Measurements from ENCODE around the gene PRKAR1B. TPM values are rescaled to one million over a fixed set of nuclear protein-coding genes. Genes with fewer than 3 reads are reported as not detected.
"Not testable (repeated sequence)": the region's sequence is repeated elsewhere in the genome, so short reads cannot be mapped to it uniquely, and the experiment has no call there.

Gene PRKAR1B
- total RNA-seq, 1 donor from 2014 or later: 17.0 TPM

DNA sequence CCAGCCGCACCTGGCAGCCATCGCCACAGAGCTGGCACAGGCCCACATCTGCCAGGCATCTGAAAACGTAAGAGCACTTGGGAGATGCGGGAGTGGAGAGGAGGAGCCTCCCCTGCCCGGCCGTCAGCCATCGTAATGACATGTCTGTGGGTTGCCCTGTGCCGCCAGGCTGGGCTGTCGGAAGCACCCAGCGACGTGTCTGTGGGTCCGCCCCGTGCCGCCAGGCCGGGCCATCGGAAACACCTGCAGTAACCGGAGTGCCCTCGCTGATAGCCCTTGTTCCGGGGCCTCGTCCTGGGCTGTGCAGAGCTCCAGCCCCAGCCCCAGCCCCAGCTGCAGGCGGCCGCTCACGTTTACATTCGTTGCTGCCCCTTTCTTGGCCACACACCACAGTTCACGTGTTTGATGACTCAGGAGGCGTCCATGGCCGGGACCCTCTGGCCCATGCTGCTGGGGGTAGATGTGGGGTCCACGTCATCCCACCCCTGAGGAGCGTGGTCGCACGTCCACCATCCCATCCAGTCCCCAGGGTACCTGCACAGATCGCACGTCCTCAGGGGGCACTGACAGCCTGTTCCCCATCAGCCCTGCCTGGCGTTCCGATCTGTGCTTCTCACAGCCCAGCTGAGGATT is 30.0 kb upstream of the PRKAR1B start:
- peak; percentile 24 for ATAC-seq

DNA sequence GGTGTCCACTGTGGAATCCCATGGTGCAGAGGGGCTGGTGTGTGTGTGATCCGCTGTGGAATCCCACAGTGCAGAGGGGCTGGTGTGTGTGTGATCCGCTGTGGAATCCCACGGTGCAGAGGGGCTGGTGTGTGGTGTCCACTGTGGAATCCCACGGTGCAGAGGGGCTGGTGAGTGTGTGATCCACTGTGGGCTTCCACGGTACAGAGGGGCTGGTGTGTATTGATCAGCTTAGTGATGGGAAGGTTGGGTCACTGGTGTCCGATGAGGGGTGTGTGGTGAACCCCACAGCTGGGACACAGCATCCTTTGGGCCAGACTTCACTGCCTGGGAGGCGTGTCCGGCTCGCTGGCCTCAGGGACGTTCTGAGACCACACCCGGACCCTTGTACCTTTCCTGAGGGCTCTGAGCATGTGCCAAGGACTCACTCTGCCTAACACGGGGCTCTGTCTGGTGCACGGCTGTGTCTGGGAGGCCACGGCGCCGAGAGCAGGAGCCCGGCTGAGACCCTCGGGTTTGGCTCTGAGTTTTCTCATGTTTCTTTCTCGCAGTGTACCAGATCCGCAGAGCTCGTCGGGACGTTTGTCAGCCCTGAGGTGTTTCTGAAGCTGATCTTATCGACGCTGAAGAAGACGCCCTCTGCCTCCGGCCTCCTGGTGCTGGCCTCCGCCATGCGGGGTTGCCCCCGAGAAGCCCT is 29.3 kb upstream of the PRKAR1B start:
- ATAC-seq: no peak

DNA sequence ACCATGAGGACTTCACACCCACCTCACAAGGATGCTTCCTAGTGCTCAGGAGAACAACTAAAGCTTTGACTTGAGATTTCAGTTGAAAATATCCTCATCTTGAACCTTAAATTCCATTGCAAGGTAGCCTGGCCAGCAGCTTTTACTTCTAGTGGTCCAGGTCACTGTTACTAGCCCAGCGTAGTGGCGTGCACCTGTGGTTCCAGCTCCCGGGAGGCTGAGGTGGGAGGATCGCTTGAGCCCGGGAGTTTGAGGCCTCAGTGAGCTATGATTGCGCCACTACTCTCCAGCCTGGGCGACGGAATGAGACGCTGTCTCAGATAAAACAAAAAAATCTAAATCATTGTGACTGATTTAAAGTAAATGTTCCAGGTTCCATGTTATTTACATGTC is 28.3 kb upstream of the PRKAR1B start:
- no peak for ATAC-seq

DNA sequence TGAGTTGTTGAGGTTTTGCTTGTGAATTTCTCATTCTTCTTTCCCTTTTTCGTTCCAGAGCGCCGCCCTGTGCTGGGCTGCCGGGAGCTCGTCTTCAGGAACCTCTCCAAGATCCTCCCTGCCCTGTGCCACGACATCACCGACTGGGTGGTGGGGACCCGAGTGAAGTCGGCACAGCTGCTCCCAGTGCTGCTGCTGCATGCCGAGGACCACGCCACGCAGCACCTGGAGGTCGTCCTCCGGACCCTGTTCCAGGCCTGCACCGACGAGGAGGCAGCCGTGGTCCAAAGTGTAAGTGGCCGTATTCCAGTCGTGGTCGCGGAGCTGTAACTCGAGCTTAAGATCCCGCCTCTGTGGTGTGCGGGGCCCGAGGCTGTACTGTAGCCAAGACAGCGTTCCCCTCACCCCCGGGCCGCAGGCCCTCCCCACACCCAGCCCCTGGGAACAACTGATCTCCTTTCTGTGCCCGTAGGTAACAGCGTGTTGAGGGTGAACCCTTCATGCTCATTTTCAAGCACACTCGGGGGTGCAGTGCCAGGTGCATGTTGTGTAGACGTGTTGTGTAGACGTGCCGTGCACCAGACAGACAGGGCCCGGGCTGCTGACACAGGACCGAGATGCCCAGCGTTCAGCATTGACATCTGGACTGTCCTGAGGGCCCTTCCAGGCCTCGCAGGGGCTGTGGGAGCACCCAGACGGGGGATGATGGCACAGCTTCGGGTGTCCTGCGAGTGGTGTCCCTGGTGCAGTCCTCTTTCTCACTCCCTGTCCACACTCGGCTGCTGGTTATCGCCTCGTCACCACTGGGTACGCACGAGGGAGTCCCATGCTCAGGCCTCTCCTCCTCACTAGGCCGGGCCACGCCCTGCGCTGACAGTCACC is 27.7 kb upstream of the PRKAR1B start:
- peak; percentile 26 for ATAC-seq

DNA sequence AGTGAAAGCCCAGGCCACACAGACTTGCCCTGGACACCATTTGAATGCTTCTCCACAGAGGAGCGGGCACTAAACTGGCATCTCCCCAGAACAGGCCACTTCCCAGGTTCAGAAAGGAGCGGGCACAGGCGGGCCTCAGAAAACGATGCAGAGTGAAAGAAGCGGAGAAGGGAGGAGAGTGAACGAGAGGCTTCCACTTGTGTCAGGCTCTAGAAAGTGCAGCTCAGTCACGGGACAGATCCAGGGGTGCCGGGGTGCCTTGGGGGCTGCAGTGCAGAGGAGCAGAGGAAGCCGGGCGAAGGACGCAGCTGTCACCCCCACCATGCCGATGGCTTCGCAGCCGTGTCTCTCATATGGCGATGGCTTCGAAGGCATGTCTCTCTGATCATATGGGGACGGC is 26.1 kb upstream of the PRKAR1B start:
- ATAC-seq: no peak

DNA sequence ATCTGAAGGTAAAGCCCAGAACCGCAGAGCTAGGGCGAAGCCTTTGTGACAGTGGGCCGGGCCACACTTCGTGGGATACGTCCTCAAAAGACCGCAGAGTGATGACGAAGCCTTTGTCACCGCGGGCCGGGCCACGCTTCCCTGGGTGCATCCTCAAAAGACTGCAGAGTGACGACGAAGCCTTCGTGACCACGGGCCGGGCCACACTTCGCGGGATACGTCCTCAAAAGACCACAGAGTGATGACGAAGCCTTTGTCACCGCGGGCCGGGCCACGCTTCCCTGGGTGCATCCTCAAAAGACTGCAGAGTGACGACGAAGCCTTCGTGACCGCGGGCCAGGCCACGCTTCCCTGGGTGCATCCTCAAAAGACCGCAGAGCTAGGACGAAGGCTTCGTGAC is 25.2 kb upstream of the PRKAR1B start:
- not testable (repeated sequence) for ATAC-seq

DNA sequence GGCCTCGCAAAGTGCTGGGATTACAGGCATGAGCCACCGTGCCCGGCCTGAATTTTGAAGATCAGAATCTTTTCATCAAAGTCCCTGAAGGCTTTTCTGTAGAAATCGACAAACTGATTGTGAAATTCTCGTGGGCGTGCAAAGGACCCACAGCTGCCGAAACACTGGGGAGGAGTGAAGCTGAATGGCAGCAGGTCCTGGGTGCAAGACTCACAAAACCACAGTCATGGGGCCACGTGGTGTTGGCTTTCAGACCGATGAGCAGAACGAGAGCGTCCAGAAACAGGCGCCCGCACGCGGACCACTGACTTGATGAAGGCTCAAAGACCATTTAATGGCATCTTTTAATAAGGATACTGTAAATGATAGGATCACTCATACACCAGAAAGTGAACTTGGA is 24.7 kb upstream of the PRKAR1B start:
- no peak for ATAC-seq

DNA sequence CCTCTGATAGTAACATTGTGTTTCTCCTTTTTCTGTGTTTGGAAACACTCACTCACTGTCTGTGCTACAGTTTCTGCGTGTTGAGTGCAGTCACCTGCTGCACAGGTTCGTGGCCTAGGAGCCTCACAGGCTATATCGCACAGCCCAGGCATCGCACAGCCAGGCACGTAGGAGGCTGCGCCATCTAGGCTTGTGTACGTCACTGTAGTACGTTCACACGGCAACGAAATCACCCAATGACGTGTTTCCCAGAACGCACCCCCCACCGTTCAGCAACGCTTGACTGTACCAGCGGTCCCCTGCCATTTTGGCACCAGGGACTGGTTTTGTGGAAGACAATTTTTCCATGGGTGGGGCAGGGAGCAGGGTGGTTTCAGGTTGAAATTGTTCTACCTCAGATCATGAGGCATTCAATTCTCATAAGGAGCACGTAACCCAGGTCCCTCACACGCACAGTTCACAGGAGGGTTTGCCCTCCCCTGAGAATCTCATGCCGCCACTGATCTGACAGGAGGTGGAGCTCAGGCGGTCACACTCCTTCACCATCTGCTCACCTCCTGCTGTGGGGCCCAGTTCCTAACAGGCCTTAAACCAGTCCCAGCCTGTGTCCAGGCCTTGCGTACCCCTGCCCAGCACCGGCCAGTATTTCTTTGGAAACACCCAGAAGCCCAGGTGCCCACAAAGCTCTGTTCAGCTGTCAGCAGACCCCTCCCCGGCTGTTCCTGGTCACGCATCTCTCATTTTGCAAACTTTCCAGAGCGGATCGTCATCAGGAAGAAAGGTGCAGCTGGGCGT is 23.2 kb upstream of the PRKAR1B start:
- ATAC-seq: no peak

DNA sequence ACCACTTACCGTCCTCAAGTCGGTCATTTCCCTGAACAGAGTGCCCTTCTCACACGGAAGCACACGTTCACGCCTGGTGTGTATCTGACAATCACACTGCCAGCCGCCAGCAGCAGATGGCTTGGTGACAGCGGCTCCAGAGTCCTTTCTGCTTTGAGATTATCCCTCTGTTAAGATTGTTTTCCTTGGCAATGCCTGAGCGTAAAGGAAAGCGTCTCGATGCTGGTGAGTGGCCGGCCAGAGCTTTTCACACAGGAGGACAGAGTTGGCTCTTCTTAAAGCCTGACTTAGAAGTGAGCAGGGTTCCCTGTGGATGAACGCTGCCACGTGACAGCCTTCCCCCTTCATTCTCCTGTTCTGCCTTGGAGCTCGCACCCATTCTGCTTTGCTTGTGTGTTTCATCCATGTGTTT is 22.1 kb upstream of the PRKAR1B start:
- no peak for ATAC-seq

DNA sequence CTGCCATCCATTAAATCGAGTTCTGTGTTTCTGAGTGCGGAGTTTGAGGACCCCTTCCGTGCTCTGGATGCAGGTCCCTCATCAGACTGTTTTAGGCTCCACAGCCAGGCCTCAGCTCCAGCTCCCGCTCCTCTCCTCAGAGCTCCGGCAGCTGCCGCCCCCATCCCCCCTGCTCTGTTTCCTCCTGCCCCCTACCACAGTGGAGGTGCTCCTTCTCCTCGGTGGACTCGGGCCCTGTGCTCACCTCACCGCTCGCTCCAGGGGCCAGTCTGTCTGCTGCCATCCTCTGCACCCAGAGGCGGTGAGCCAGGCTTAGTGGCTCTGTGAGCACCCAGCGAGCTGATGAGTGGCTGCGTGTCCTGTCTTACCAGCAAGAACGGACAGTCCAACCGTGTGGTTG is 21.4 kb upstream of the PRKAR1B start:
- no peak for ATAC-seq

DNA sequence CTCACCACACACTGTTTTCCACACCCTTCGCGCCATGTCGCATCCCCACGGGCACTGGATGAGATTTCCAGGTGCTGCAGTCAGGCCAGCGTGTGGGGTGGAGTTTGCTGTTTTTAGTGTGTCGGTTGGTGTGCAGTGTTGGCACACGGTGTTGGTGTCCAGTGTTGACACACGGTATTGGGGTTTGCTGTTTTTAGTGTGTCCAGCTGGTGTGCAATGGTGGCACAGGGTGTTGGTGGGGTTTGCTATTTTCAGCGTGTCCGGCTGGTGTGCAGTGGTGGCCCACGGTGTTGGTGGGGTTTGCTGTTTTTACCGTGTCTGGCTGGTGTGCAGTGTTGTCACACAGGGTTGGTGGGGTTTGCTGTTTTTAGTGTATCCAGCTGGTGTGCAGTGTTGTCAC is 20.1 kb upstream of the PRKAR1B start:
- ATAC-seq: no peak

DNA sequence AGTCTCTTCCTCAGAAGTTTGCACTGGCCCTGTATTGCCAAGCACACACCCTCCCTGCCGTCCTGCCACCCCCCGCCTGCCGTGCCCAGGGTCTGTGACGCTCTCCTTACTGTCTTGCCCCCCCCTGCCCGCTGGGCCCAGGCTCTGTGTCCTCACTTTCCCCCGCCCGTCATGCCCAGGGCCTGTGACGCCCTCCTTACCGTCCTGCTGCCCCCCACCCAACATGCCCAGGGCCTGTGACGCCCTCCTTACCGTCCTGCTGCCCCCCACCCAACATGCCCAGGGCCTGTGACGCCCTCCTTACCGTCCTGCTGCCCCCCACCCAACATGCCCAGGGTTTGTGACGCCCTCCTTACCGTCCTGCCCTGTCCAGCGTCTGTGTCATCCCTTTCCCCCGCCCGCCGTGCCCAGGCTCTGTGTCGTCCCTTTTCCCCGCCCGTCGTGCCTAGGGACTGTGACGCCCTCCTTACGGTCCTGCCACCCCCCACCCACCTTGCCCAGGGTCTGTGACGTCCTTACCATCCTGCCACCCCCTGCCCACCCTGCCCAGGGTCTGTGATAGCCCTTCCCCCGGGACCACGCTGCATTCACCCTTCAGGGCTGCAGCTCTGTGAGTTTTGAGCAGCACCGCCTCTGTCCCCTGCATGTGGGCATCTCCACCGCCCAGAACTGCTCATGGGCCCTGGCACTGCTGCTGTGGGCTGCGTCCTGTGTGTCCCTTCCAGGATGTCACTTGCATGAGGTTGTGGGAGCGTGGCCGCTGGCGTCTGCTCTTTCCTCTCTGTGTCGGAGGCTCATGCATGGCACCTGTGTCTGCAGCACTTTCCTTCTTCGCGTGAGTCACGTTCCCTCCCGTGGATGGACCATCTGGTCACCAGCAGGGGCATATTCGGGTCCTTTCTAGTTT is 19.3 kb upstream of the PRKAR1B start:
- ATAC-seq: peak; percentile 15

DNA sequence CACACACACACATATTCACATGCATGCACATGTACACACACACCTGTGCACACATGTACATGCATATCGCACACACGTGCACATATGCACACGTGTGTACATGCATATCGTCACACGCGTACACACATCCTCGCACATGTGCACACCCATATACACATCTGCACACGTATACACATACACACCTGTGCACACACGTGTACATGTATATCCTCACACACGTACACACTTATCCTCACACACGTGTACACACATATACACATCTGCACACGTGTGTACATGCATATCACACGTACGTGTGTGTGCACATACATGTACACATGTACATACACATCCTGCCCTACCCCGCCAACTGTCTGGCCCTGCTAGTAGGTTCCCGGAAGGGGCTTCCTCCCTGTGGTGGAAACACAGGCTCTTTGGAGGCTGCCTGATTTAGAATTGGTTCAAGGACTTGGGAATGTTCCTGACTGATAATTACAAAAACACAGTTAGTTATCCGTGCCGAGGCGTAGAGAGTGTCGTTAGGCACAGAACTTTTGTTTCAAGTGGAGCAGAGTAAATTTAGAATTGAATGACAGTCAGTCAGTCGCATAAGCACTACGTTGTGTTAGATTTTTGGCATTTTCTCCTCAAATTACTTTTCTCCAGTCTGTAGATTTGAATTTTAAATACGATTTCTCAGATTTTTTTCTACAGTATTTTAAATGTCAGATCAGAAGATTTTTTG is 18.5 kb upstream of the PRKAR1B start:
- no peak for ATAC-seq

DNA sequence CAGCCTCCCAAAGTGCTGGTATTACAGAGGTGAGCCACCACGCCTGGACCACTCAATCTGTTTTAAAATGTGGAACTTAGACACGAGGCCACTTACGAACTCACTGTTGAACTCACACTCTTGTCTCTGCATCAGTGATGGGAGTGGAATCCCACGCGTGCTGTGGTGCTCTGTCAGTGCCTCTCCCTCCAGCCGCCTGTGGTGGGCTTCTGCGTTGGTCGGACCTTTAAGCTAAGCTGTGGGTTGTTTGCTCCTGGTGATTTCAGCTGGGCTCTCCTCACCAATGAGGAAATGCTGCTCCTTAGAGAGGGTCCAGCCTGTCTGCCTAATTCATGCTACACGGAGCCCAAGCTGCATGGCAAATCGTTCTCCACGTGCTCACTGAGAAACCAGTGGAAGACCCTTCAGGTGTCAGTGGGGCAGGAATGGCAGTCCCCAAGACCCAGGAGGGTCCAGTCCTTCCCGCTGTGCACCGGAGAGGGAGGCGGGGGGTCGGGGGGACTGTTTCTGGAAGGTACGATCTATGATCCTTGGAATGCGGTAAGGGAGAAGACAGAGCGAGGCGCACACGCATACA is 17.9 kb upstream of the PRKAR1B start:
- no peak for ATAC-seq

DNA sequence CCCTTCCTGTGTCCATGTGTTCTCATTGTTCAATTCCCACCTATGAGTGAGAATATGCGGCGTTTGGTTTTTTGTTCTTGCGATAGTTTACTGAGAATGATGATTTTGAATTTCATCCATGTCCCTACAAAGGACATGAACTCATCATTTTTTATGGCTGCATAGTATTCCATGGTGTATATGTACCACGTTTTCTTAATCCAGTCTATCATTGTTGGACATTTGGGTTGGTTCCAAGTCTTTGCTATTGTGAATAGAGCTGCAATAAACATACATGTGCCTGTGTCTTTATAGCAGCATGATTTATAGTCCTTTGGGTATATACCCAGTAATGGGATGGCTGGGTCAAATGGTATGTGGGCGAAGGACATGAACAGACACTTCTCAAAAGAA is 17.0 kb upstream of the PRKAR1B start:
- not testable (repeated sequence) for ATAC-seq

DNA sequence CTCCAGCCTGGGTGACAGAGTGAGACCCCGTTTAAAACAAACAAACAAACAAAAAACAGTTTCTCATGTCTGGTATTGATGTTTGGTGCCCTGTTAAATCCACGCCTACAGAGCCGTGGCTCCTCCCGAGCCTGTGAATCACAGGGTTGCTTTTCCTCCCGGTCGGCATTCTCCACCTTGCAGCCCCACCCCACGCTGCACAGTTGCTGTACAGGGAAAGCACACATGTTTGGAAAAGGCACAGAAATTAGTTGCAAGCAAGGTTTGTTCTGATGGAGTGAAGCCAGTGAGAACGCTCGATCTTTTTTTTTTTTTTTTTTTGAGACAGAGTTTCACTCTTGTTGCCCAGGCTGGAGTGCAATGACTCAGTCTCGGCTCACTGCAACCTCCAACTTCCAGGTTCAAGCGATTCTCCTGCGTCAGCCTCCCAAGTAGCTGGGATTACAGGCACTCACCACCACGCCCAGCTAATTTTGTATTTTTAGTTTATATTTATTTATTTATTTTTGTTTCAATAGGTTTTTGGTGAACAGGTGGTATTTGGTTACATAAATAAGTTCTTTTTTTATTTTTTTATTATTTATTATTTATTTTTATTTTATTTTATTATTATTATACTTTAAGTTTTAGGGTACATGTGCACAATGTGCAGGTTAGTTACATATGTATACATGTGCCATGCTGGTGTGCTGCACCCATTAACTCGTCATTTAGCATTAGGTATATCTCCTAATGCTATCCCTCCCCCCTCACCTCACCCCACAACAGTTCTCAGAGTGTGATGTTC is 16.5 kb upstream of the PRKAR1B start:
- ATAC-seq: peak; percentile 91

DNA sequence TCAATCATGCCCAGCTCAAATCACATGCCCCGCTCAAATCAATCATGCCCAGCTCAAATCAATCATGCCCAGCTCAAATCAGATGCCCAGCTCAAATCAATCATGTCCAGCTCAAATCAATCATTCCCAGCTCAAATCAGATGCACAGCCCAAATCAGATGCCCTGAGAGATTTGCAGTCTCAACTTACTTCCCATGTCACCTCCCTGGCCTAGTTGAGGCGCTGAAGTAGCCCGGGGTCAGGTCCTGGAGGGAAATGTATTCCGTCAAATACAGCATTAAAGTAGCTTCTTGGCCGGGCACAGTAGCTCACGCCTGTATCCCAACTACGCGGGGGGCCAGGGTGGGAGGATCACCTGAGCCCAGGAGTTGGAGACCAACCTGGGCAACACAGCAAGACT is 15.7 kb upstream of the PRKAR1B start:
- no peak for ATAC-seq

DNA sequence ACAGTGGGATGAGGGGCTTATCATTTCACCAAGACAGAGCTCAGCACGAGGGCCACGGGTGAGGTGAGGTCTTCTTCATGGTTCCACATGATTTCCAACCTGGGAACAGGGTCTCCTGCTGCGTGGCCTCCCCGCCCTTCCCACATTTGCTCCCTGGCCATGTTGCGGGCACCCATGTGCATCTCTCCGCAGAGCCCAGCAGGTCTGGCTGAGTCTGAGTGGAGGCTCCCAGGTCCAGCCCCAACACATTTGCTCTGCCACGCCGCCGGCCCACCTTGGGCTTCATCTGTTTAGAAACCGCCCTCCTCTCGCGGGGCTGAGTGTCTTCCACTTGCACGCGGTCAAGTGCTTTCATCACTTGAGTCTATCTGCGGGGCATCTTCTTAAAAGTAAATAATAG is 14.8 kb upstream of the PRKAR1B start:
- ATAC-seq: no peak

DNA sequence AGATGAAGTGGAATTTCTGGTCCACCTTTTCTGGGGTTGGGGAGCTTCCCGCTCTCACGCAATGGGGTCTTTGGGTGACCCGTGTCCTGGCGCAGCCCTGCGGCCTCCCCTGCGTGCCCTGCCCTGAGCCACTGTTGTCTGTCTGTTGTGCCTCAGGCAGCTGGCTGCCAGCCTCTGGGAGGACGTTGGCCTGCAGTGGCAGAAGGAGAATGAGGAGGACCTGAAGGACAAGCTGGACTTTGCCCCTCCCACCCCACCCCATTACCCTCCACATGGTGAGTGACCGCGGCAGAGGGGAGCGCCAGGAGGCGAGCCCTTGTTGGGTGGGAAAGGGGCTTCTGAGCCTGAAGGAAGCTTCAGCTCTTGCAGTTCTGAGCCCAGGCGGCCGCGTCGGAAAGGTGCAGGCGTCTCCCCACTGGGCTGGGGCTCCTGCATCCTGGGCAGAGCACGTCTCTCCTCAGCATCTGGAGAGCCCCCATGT is 14.2 kb upstream of the PRKAR1B start:
- no peak for ATAC-seq

Data from esophagus mucosa (tissue), 1 donor.